Measurements from ENCODE around the gene SERPINE2. TPM values are rescaled to one million over a fixed set of nuclear protein-coding genes. Genes with fewer than 3 reads are reported as not detected.

SERPINE2 gene
- total RNA-seq, 1 donor from 2014 or later = 86.1 TPM

DNA sequence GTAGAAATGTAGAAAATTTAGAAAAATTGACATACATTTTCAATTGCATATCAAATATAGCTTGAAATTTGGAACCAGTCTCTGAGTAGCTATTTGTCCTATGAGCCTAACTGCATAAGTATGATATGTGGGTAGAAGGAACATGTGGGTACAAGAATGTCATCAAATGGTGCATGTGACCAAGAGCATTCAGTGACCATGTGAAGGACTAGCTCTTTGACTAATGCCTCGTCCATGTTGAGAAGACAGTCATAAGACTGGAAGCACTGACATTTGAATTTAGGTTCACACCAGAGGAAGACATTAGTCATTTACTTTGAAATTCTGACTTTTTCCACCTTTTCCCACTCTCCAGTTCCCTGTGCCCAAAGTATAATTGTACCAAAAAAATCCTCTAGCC, 69.2 kb downstream of the SERPINE2 start:
- H3K4me1 ChIP-seq = no peaks in the 10 kb centered on the region
- no peak overlapping the region for H3K27ac ChIP-seq
- TF ChIP-seq, protein P1, sequence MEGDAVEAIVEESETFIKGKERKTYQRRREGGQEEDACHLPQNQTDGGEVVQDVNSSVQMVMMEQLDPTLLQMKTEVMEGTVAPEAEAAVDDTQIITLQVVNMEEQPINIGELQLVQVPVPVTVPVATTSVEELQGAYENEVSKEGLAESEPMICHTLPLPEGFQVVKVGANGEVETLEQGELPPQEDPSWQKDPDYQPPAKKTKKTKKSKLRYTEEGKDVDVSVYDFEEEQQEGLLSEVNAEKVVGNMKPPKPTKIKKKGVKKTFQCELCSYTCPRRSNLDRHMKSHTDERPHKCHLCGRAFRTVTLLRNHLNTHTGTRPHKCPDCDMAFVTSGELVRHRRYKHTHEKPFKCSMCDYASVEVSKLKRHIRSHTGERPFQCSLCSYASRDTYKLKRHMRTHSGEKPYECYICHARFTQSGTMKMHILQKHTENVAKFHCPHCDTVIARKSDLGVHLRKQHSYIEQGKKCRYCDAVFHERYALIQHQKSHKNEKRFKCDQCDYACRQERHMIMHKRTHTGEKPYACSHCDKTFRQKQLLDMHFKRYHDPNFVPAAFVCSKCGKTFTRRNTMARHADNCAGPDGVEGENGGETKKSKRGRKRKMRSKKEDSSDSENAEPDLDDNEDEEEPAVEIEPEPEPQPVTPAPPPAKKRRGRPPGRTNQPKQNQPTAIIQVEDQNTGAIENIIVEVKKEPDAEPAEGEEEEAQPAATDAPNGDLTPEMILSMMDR (IDR thresholded peaks at IDR 0.05) = no peak
- intact Hi-C loops (cut with DNase I) = loop anchor here (1.0 kb wide), 1 partner anchor 314 kb away; no protein-coding TSS in a partner anchor
- DNase-seq (ENCODE audit: low spot score in 2 of 2) = no peak
- H3K27me3 ChIP-seq = no peaks in the 10 kb centered on the region
- no peak overlapping the region for H3K4me3 ChIP-seq
- H3K9me3 ChIP-seq = no peaks in the 10 kb centered on the region
- peaks cover 9 to 27% of the 10 kb centered on the region in 2 donors for H3K36me3 ChIP-seq

DNA sequence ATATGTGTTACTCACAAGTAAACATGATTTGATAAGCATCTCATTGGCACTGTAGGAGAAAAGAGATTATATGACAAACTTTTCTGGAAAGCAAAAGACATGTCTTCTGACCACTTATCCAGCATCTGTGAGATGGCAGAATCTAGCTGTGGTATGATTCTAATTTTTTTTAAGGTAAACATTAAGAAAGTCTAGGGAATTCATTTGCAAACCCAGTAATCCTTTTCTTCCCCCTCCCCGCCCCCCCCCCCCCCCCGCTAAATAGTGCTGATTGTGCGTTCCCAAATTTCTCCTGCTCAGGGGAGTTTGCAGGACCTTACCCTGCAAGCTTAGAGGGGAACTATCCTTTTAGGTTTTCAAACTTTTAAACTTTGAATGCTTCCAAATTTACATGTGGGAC, 69.8 kb downstream of the SERPINE2 start:
- intact Hi-C loops (cut with DNase I) = no loop called here
- TF ChIP-seq, protein P1 (IDR thresholded peaks at IDR 0.05) = no peak
- DNase-seq (ENCODE audit: low spot score in 2 of 2) = no peak

DNA sequence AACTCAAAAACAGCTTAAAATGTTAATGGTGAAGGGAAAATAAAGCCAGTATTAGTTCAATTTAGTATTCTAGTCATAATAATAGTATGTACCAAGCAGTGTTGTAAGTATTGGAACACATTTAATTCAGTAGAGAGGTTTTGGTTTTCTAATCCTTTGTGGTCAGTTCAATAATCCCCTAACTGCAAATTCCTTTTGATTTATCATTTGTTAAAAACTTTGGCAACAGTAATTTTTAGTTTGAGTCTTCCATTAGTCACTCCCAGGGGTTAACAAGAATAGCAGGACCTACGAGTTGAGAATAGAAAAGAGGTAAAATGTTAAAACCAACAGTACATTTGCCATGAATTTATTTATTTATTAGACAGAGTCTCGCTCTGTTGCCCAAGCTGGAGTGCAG, 71.1 kb downstream of the SERPINE2 start:
- intact Hi-C loops (cut with DNase I) = no loop called here
- TF ChIP-seq, protein P1 (IDR thresholded peaks at IDR 0.05) = no peak
- no peak overlapping the region for H3K27ac ChIP-seq

More for the DNA sequence above, 69.8 kb downstream of the SERPINE2 start:
- Histone ChIP-seq H3K27ac (no peak overlapping the region), H3K4me1 (no peaks in the 10 kb centered on the region), H3K27me3 (no peaks in the 10 kb centered on the region), H3K36me3 (peaks cover 11 to 27% of the 10 kb centered on the region in 2 donors), H3K9me3 (no peaks in the 10 kb centered on the region), H3K4me3 (no peak overlapping the region)

DNA sequence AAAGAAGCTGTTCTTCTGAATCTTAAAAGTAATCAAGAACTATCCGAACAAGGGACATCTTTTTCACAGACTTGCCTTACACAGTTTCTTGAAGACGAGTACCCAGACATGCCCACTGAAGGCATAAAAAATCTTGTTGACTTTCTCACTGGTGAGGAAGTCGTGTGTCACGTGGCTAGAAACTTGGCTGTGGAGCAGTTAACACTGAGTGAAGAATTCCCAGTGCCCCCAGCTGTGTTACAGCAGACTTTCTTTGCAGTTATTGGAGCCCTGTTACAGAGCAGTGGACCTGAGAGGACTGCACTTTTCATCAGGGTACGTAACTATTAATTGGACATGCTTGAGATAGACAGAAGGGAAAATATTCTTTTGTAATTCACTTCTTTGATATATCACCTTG, 79.4 kb downstream of the SERPINE2 start:
- TF ChIP-seq, protein P1 (IDR thresholded peaks at IDR 0.05) = no peak
- no peaks in the 10 kb centered on the region for H3K9me3 ChIP-seq
- intact Hi-C loops (cut with DNase I) = loop anchor here (5.0 kb wide), 2 partner anchors 62 to 628 kb away; partner anchors contain the start of gene CUL3
- H3K36me3 ChIP-seq = peaks cover 4 to 8% of the 10 kb centered on the region in 2 donors
- H3K27me3 ChIP-seq = no peaks in the 10 kb centered on the region
- no peak for DNase-seq (ENCODE audit: low spot score in 2 of 2)
- peak overlapping the region; percentile 23 to 92 for H3K4me3 ChIP-seq
- H3K27ac ChIP-seq = no peak overlapping the region
- peaks cover 7 to 52% of the 10 kb centered on the region in 2 donors for H3K4me1 ChIP-seq

More for the DNA sequence above, 71.1 kb downstream of the SERPINE2 start:
- peaks cover 13 to 27% of the 10 kb centered on the region in 2 donors for H3K36me3 ChIP-seq
- DNase-seq (ENCODE audit: low spot score in 2 of 2) = no peak
- H3K4me1 ChIP-seq = peaks cover 0 to 7% of the 10 kb centered on the region in 2 donors
- H3K27me3 ChIP-seq = no peaks in the 10 kb centered on the region
- H3K9me3 ChIP-seq = no peaks in the 10 kb centered on the region
- no peak overlapping the region for H3K4me3 ChIP-seq

DNA sequence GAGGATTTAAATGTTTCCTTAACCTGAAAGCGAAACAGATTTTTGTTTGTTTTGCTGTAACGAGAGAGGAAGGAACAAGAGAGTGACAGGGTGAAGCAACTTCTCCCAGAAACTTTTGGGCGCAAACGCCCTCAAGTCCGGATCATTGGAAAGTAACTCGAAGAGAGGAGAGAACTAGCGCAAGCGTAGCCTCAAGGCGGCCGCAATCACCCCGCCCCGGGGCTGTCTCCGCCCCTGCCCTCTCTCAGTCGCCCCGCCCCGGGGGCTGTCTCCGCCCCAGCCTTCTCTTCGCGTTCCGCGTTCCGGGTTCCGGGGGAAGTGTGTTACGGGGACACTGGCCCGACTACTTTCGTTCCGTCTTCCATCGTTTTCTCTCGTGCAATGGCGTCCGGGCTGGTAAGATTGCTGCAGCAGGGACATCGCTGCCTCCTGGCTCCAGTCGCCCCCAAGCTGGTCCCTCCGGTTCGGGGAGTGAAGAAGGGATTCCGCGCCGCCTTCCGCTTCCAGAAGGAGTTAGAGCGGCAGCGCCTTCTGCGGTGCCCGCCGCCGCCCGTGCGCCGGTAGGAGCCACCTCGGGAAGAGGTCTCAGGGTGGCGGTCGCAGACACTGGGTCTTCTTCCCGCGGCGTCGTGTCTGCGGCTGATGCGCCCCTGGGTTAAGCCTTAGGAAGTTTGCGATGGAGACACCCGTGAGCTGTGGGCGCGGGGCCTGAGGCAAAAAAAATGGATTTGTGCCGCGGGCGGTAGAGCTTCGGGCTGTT, 81.8 kb downstream of the SERPINE2 start, which contains the start of gene MRPL44:
Gene MRPL44, plus strand, starts transcription at position 372 of the 760 bp plus-strand sequence. Its CDS starts 10 bp downstream, at position 382.
- Histone ChIP-seq H3K27ac (peak within 1 kb of the TSS; percentile 83 to 88), H3K27me3 (no peaks in the 10 kb centered on the region), H3K4me1 (peaks cover 7 to 43% of the 10 kb centered on the region in 2 donors), H3K4me3 (peak within 1 kb of the TSS; percentile 92 to 95), H3K36me3 (peaks cover 0 to 8% of the 10 kb centered on the region in 2 donors), H3K9me3 (no peaks in the 10 kb centered on the region)
- intact Hi-C loops (cut with DNase I) = loop anchor here (1.0 to 5.0 kb wide), 3 partner anchors 13 to 630 kb away; partner anchors contain the start of gene CUL3
- peak; percentile 73 to 98 for DNase-seq (ENCODE audit: low spot score in 2 of 2)
- TF ChIP-seq, protein P1 (IDR thresholded peaks at IDR 0.05) = no peak

All from ascending aorta (tissue), 2 donors.